Neuronal stem cell (in vitro differentiated cells): ENCODE results near the gene LPO.
A peak's percentile ranks its signal among the peaks of the same experiment; 100 is the strongest.

ENCODE experiments used
- DNase-seq: peaks from one replicate; pipeline ENCODE4 v3.0.0-alpha.2; 2013; ENCODE audit warnings: low spot score
- H2AFZ ChIP-seq: one replicate; pipeline ENCODE4 v1.6.1; 2013; ENCODE audit warnings: mild to moderate bottlenecking, low read length, inconsistent platforms
- H2AK5ac ChIP-seq: 2 replicates; pipeline ENCODE4 v1.6.1; 2013; ENCODE audit warnings: low read depth, mild to moderate bottlenecking, inconsistent platforms, low read length, moderate library complexity, mixed read lengths
- H2BK120ac ChIP-seq: 2 replicates; pipeline ENCODE4 v1.6.1; 2013; ENCODE audit warnings: low read depth, mild to moderate bottlenecking, inconsistent platforms, low read length, moderate library complexity, mixed read lengths
- H2BK12ac ChIP-seq: one replicate; pipeline ENCODE4 v1.6.1; 2013; ENCODE audit warnings: low read length, inconsistent platforms
- H2BK15ac ChIP-seq: 2 replicates; pipeline ENCODE4 v1.6.1; 2013; ENCODE audit warnings: mild to moderate bottlenecking, low read length, inconsistent platforms, mixed read lengths
- H2BK5ac ChIP-seq: one replicate; pipeline ENCODE4 v1.6.1; 2013; ENCODE audit warnings: inconsistent platforms, mild to moderate bottlenecking, low read length, moderate library complexity
- H3K14ac ChIP-seq: one replicate; pipeline ENCODE4 v1.6.1; 2013; ENCODE audit warnings: low read length, inconsistent platforms
- H3K18ac ChIP-seq: 2 replicates; pipeline ENCODE4 v1.6.1; 2013; ENCODE audit warnings: low read length, inconsistent platforms
- H3K23ac ChIP-seq: 2 replicates; pipeline ENCODE4 v1.6.1; 2013; ENCODE audit warnings: low read depth, mild to moderate bottlenecking, mixed read lengths, low read length, inconsistent platforms; ENCODE audit not compliant: poor library complexity
- H3K27ac ChIP-seq: replicated peaks from 3 replicates; pipeline ENCODE4 v1.5.1; 2013; ENCODE audit warnings: low read length, inconsistent platforms
- H3K27me3 ChIP-seq, 3 experiments: 2 replicates each; pipeline ENCODE4 v1.6.1; 2013; ENCODE audit warnings: low read length in 3 of 3, mild to moderate bottlenecking in 2 of 3, inconsistent platforms in 1 of 3, low read depth in 1 of 3, mixed read lengths in 1 of 3, moderate library complexity in 1 of 3; ENCODE audit not compliant: control insufficient read depth in 3 of 3, insufficient read depth in 3 of 3
- H3K36me3 ChIP-seq, 2 donors: replicated peaks in 1 of 2; 2 replicates each; pipeline ENCODE4 v1.6.1; 2013; ENCODE audit warnings: low read length in 2 of 2; ENCODE audit not compliant: control insufficient read depth in 2 of 2, insufficient read depth in 2 of 2
- H3K4ac ChIP-seq: 2 replicates; pipeline ENCODE4 v1.6.1; 2013; ENCODE audit warnings: inconsistent platforms, mild to moderate bottlenecking, low read length, moderate library complexity
- H3K4me1 ChIP-seq, 2 donors: 1 replicate in 1 of 2; 2 replicates in 1 of 2; pipeline ENCODE4 v1.6.1; 2013; ENCODE audit warnings: low read length in 2 of 2, low read depth in 1 of 2; ENCODE audit not compliant: control insufficient read depth in 2 of 2, insufficient read depth in 1 of 2
- H3K4me2 ChIP-seq: one replicate; pipeline ENCODE4 v1.6.1; 2013; ENCODE audit warnings: mild to moderate bottlenecking, low read length, inconsistent platforms; ENCODE audit not compliant: insufficient read depth, poor library complexity, severe bottlenecking
- H3K4me3 ChIP-seq, 2 donors: 2 replicates each; pipeline ENCODE4 v1.5.1; 2013; ENCODE audit warnings: low read length in 2 of 2, mild to moderate bottlenecking in 2 of 2, inconsistent platforms in 1 of 2, moderate library complexity in 1 of 2
- H3K79me1 ChIP-seq: one replicate; pipeline ENCODE4 v1.6.1; 2013; ENCODE audit warnings: low read depth, mild to moderate bottlenecking, inconsistent platforms, low read length, moderate library complexity
- H3K9ac ChIP-seq: one replicate; pipeline ENCODE4 v1.6.1; 2013; ENCODE audit warnings: mild to moderate bottlenecking, low read depth, low read length, inconsistent platforms; ENCODE audit not compliant: poor library complexity
- H3K9me3 ChIP-seq, 2 donors: replicated peaks in 1 of 2; 2 replicates each; pipeline versions ENCODE3 to v1.6.1; 2013; ENCODE audit warnings: low read length in 2 of 2, mild to moderate bottlenecking in 2 of 2, inconsistent platforms in 1 of 2, low read depth in 1 of 2, mixed read lengths in 1 of 2, moderate library complexity in 1 of 2; ENCODE audit not compliant: control insufficient read depth in 2 of 2, insufficient read depth in 1 of 2
- H4K8ac ChIP-seq: one replicate; pipeline ENCODE4 v1.6.1; 2013; ENCODE audit warnings: low read depth, mild to moderate bottlenecking, inconsistent platforms, low read length, moderate library complexity
- H4K91ac ChIP-seq: one replicate; pipeline ENCODE4 v1.6.1; 2013; ENCODE audit warnings: low read length, low read depth, mild to moderate bottlenecking, inconsistent platforms; ENCODE audit not compliant: poor library complexity
- WGBS, 2 donors: extraction: QIAGEN DNeasy Blood & Tissue Kit; methylation state at CpG; one replicate each; pipeline ENCODE4 v1.1.7; 2013; ENCODE audit warnings: missing lambda C conversion rate in 2 of 2, mixed read lengths in 1 of 2; ENCODE audit not compliant: insufficient read length in 2 of 2, insufficient replicate concordance in 1 of 2; ENCODE audit errors: extremely low coverage in 2 of 2; 5-methylcytosine and 5-hydroxymethylcytosine counted together

LPO gene

GRCh38 chr17:58277107-58277801, 38.9 kb downstream of the LPO start:
- Histone ChIP-seq H3K4me3 (no peak overlapping the region), H4K8ac (no peak overlapping the region), H2BK5ac (no peak overlapping the region), H4K91ac (no peak overlapping the region), H3K18ac (no peak overlapping the region), H3K4me1 (peaks cover 0 to 2% of the 10 kb centered on the region in 2 donors), H2BK15ac (no peak overlapping the region), H3K9ac (no peak overlapping the region), H3K4me2 (no peak overlapping the region), H2BK12ac (no peak overlapping the region), H3K23ac (no peak overlapping the region), H3K36me3 (no peaks in the 10 kb centered on the region), H2AFZ (no peak overlapping the region), H3K9me3 (no peaks in the 10 kb centered on the region), H3K14ac (no peak overlapping the region), H2BK120ac (no peak overlapping the region), H3K27ac (no peak overlapping the region), H3K27me3 (peaks cover 0 to 34% (median 11%) of the 10 kb centered on the region in 3 experiments), H3K4ac (no peak overlapping the region), H2AK5ac (no peak overlapping the region), H3K79me1 (peaks cover 2% of the 10 kb centered on the region)
- no peak for DNase-seq
- WGBS, 2 donors: no CpG with 5 or more reads among the region's 5 CpGs

- no peak overlapping the region for H3K4me3 ChIP-seq
- H3K36me3 ChIP-seq: no peaks in the 10 kb centered on the region
- H2BK12ac ChIP-seq: peak overlapping the region; percentile 60
- no peak for DNase-seq
- H2AK5ac ChIP-seq: peak overlapping the region; percentile 11
- H3K4ac ChIP-seq: peak overlapping the region; percentile 28
- no peaks in the 10 kb centered on the region for H3K9me3 ChIP-seq
- peaks cover 2% of the 10 kb centered on the region for H3K79me1 ChIP-seq
- H2BK15ac ChIP-seq: no peak overlapping the region
- peak overlapping the region; percentile 11 for H2BK5ac ChIP-seq
- no peak overlapping the region for H4K8ac ChIP-seq
- peak overlapping the region; percentile 45 for H3K23ac ChIP-seq
- H3K4me2 ChIP-seq: no peak overlapping the region
- peak overlapping the region; percentile 51 for H3K9ac ChIP-seq
- peaks cover 0 to 34% (median 11%) of the 10 kb centered on the region in 3 experiments for H3K27me3 ChIP-seq
- H2AFZ ChIP-seq: peak overlapping the region; percentile 49
- H3K18ac ChIP-seq: peak overlapping the region; percentile 45
- no CpG with 5 or more reads among the region's 36 CpGs for WGBS, 2 donors
- H3K14ac ChIP-seq: no peak overlapping the region
- no peak overlapping the region for H4K91ac ChIP-seq
- peaks cover 0 to 2% of the 10 kb centered on the region in 2 donors for H3K4me1 ChIP-seq
- peak overlapping the region; percentile 9 for H2BK120ac ChIP-seq
- no peak overlapping the region for H3K27ac ChIP-seq
These were observed 39.6 kb downstream of the LPO start for GRCh38 chr17:58277802-58278595.

GRCh38 chr17:58278661-58279015, 40.3 kb downstream of the LPO start:
- H3K14ac ChIP-seq: no peak overlapping the region
- H3K79me1 ChIP-seq: peaks cover 2% of the 10 kb centered on the region
- peaks cover 0 to 33% (median 9%) of the 10 kb centered on the region in 3 experiments for H3K27me3 ChIP-seq
- no CpG with 5 or more reads among the region's 5 CpGs for WGBS, 2 donors
- H3K4me3 ChIP-seq: no peak overlapping the region
- peak overlapping the region; percentile 46 for H2BK12ac ChIP-seq
- no peak overlapping the region for H3K9ac ChIP-seq
- DNase-seq: no peak
- H2BK5ac ChIP-seq: peak overlapping the region; percentile 11
- no peak overlapping the region for H3K4ac ChIP-seq
- H3K36me3 ChIP-seq: no peaks in the 10 kb centered on the region
- peak overlapping the region; percentile 64 for H2AK5ac ChIP-seq
- H4K8ac ChIP-seq: no peak overlapping the region
- H3K9me3 ChIP-seq: no peaks in the 10 kb centered on the region
- no peak overlapping the region for H3K27ac ChIP-seq
- H3K23ac ChIP-seq: peak overlapping the region; percentile 22
- H4K91ac ChIP-seq: no peak overlapping the region
- peak overlapping the region; percentile 9 for H2BK120ac ChIP-seq
- peak overlapping the region; percentile 49 for H3K18ac ChIP-seq
- peak overlapping the region; percentile 49 for H2AFZ ChIP-seq
- H3K4me1 ChIP-seq: peaks cover 0 to 2% of the 10 kb centered on the region in 2 donors
- H2BK15ac ChIP-seq: peak overlapping the region; percentile 45
- H3K4me2 ChIP-seq: no peak overlapping the region
